Activated CD4-positive, alpha-beta T cell treated with anti-CD3 and anti-CD28 coated beads for 48 hours (primary cell): ENCODE measurements around the gene CALU.

Experiments
- DNase-seq: peaks from one replicate; pipeline ENCODE4 v3.0.0-alpha.2; 2020

CALU gene

DNA sequence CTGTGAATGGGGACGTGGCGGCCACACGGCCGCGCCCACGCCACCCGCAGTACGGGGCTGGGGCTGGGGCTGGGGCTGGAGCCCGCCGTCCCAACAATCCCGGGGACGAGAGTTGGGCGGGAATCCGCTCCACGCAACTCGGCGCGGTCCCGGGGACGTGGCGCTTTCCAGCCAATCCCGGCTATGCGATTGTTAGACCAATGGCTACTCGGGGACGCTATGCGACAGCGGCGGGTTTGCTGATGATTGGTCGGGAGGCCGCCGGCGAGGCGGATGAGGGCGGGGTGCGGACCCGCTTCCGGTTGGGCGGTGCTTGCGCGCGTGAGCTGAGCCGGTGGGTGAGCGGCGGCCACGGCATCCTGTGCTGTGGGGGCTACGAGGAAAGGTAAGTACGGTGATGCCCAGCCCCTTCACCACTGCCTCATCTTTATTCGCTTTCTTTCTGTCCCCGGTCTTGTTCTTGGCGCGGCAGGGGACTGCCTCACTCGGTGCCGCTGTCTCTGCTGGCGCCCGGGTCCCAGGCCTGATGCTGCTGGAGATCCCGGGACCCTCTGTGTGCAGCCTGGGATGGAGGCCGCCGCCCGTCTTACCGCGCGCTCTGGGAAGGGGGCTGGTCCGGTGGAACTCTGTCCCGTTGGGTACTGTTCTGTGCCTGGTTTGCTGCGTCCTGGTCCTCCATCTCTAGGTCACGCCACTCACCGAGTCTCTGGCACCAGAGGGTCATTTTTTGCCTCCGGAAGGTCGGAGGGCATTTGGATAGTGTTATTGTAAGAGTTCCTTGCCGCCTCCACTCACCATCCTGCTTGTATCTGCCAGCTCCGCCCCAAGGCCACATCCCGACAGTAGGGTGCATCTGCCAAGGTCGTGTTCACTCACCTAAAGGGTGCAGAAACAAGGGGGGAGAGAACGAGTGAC is at the start of gene CALU:
CALU (plus strand) TSS at position 312 of the 915 bp plus-strand sequence. CDS start 9,225 bp downstream, outside the sequence.
- peak; percentile 96 for DNase-seq

- DNase-seq = no peak
Measured at GRCh38 chr7:128691227-128691626, 47.9 kb upstream of the CALU start.

DNA sequence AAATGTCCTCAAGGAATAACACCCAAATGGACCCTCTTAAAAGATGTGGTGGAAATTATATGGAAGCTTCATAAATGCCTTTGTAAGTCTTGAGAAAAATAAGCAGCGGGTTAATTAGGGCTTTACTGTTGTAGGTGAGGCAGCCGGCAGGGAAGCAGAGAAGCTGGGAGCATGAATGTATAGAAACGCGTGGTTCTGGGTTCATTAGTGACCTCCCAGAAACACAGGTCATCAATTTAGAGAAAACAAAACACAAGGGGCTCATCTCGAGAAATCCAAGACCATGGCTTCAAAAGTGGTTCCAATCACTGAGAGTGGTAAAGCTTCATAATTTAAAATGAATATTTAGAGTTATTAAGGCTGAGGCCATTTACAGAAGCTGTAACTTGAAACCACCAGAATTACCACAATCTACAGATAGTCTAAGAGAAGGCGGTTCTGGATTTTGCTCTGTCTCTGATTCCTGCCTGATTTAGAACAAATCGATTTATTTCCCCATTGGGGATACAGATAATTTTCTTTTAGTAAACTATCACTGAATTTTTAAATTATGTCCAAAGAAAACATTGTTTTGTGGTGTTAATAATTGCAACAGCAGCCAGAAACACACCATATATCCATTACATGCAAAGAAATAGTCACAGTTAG is 46.4 kb upstream of the CALU start:
- DNase-seq = no peak

- DNase-seq = no peak
Measured at GRCh38 chr7:128693373-128694015, 45.7 kb upstream of the CALU start.

DNA sequence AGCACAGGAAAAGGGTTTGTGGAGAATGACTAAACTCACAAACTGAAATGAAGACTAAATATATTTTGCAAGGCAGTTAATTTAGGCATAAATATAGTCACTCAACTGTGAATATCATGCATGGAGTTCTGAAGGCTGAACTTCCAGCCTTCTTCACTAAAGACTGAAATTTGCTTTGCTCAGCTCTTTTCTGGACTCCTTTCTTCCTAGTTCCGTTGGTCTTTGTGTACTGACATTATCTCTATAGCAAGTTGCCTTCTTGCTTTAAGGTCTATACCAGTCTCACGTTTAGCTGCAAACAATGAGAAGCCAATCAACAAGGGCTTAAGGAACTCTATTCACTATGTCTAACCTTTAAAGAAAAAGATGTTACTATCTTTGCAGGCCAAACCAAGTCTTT is 44.4 kb upstream of the CALU start:
- DNase-seq = no peak

- peak; percentile 79 for DNase-seq
Measured at GRCh38 chr7:128697302-128697905, 41.8 kb upstream of the CALU start.

- no peak for DNase-seq
Measured at GRCh38 chr7:128699196-128699712, 39.9 kb upstream of the CALU start.

GRCh38 chr7:128699895-128700294 is 39.3 kb upstream of the CALU start:
- DNase-seq = no peak

- no peak for DNase-seq
Measured at GRCh38 chr7:128701062-128701785, 37.9 kb upstream of the CALU start.

GRCh38 chr7:128703609-128704241 is 35.4 kb upstream of the CALU start:
- DNase-seq = no peak

DNA sequence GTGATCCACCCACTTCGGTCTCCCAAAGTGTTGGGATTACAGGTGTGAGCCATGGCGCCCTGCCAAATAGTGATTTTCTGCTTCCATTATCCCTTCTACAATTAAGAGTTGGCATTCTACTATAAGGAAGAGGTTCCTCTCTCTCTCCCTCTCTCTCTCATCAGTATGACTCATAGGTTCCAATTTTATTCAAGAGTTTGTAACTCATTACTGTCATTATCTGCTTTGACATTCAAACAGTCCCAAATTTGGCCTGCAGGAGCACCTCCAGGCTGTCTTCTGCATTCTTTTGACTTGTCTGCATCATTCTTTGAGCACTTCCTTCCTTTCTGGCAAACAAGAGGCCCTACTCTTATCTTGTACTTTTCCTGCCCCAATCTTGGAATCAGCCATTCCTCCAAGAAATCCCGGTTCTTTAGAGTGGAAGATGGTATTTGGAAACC is 33.2 kb upstream of the CALU start:
- DNase-seq = no peak

- DNase-seq = no peak
Measured at GRCh38 chr7:128707752-128708151, 31.4 kb upstream of the CALU start.

- DNase-seq = no peak
Measured at GRCh38 chr7:128708235-128708634, 30.9 kb upstream of the CALU start.

DNA sequence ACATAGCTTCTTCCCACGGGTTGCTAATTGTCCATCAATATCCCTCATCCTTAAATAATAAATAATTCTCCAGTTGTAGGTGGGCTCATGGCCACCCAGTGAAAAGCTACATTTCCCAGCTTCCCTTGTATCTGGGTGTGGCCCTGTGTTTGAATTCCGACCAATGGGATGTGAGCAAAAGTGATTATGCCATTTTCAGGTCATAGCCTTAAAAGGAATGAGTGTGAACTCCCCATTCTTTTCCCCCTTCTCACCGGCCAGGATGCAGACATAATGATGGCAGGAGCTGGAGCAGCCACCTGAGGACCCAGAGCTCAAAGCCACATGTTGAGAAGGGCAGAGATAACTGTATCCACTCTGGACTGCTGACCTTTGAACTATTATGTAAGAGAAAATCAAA is 30.3 kb upstream of the CALU start:
- no peak for DNase-seq

GRCh38 chr7:128710481-128710880 is 28.7 kb upstream of the CALU start:
- DNase-seq = no peak

DNA sequence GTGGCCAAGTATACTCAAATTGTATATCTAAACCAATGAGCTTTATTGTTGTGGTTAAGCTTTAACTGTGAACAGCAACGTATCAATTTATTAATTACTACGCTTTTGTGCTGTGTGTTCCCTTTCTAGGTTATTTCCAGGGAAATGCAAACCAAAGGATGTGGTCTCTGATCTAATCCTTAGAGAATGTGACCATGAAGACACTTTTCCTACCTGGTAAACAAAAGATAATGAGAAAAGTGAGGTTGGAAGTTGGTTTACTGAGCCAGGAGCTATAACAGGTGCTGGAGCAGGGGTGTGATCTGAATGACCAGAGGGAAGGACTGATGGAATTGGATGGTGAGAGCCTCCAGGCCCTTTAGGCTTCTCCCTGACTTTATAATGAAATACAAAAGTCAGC is 25.4 kb upstream of the CALU start:
- DNase-seq = no peak

- no peak for DNase-seq
Measured at GRCh38 chr7:128714701-128715495, 24.3 kb upstream of the CALU start.

GRCh38 chr7:128718967-128719642 is 20.1 kb upstream of the CALU start:
- DNase-seq = no peak

DNA sequence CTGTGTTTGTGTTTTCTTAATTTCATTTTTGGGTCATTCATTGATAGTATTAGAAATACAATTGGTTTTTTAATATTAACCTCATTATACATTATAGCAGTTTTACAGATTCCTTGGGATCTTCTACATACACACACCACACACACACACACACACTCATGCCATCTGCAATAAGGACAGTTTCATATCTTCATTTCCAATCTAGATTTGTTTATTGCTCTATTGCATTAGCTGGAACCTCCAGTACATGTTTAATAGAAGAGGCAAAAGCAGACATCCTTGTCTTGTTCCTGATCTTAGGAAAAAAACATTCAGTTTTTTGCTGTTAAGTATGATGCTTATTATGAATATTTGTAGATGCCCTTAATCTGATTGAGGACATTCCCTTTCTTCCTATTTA is 17.8 kb upstream of the CALU start:
- DNase-seq = no peak

GRCh38 chr7:128724743-128725142 is 14.4 kb upstream of the CALU start:
- no peak for DNase-seq
